BJ (cell line): ENCODE measurements around the gene RAB3IL1. TPM values are rescaled to one million over a fixed set of nuclear protein-coding genes. Genes with fewer than 3 reads are reported as not detected.

Source experiments
- CTCF ChIA-PET: fragments of 350-600 bp; formaldehyde crosslinking; extraction: SDS; loops from one replicate; lab custom pipeline; 2021; ENCODE audit warnings: antibody characterized with exemption, inconsistent platforms; lab: Yijun Ruan, JAX
- POLR2A ChIA-PET: fragments of 300-600 bp; sonication (Branson Sonifier 250); formaldehyde crosslinking; extraction: SDS; loops from one replicate; lab custom pipeline; 2021; ENCODE audit warnings: antibody characterized with exemption; lab: Charles Lee
- DNase-seq: peaks from one replicate; pipeline ENCODE4 v3.0.0-alpha.2; 2011; ENCODE audit warnings: low read depth
- H3K27me3 ChIP-seq: 2 replicates; pipeline ENCODE4 v1.6.0; 2011; ENCODE audit warnings: low read length; ENCODE audit not compliant: control insufficient read depth, insufficient read depth
- H3K36me3 ChIP-seq: 2 replicates; pipeline ENCODE4 v1.5.1; 2011; ENCODE audit warnings: low read length; ENCODE audit not compliant: control insufficient read depth, insufficient read depth
- H3K4me3 ChIP-seq: 2 replicates; pipeline ENCODE4 v1.5.1; 2011; ENCODE audit warnings: low read depth, mild to moderate bottlenecking, control low read depth, low read length
- CTCF ChIP-seq: IDR thresholded peaks from 2 replicates; pipeline ENCODE4 v1.5.1; 2011; ENCODE audit warnings: low read depth, mild to moderate bottlenecking, control low read depth, inconsistent platforms, low read length, moderate library complexity; ENCODE audit not compliant: insufficient read depth
- polyA plus RNA-seq: library from polyadenylated mRNA; depleted of rRNA; stranded (reverse); fragments of >200 nt; gene quantifications from 2 replicates; pipeline ENCODE4 v1.2.3, GENCODE V29; 2011

RAB3IL1 gene
- polyA plus RNA-seq, 1 experiment = 15.1 TPM

GRCh38 chr11:61879152-61879551 is 38.2 kb downstream of the RAB3IL1 start:
- DNase-seq = no peak
- no peak for TF ChIP-seq CTCF
- Histone ChIP-seq H3K4me3 (no peak overlapping the region), H3K36me3 (peaks cover 30% of the 10 kb centered on the region), H3K27me3 (no peaks in the 10 kb centered on the region)
- ChIA-PET CTCF (interaction anchor here (0.6 to 7.1 kb wide), 9 partner anchors 8 to 228 kb away, joined by 3 to 49 read pairs (median 6); no protein-coding TSS in a partner anchor), POLR2A (no interaction called here)

GRCh38 chr11:61875698-61876097 is 41.7 kb downstream of the RAB3IL1 start:
- DNase-seq = no peak
- no peak for TF ChIP-seq CTCF
- Histone ChIP-seq H3K4me3 (no peak overlapping the region), H3K27me3 (no peaks in the 10 kb centered on the region), H3K36me3 (peaks cover 32% of the 10 kb centered on the region)
- ChIA-PET CTCF (interaction anchor here (0.6 to 6.7 kb wide), 8 partner anchors 11 to 232 kb away, joined by 3 to 69 read pairs (median 6); no protein-coding TSS in a partner anchor), POLR2A (no interaction called here)

GRCh38 chr11:61874853-61875252 is 42.5 kb downstream of the RAB3IL1 start:
- POLR2A ChIA-PET = no interaction called here

GRCh38 chr11:61874377-61874809 is 43.0 kb downstream of the RAB3IL1 start:
- Histone ChIP-seq H3K27me3 (no peaks in the 10 kb centered on the region), H3K36me3 (peaks cover 32% of the 10 kb centered on the region), H3K4me3 (no peak overlapping the region)
- TF ChIP-seq CTCF = no peak
- DNase-seq = no peak
- CTCF ChIA-PET = interaction anchor here (0.8 to 6.7 kb wide), 7 partner anchors 14 to 233 kb away, joined by 3 to 69 read pairs (median 6); partner anchors contain the start of gene FTH1
- POLR2A ChIA-PET = no interaction called here

More at GRCh38 chr11:61874853-61875252, 42.5 kb downstream of the RAB3IL1 start:
- Histone ChIP-seq H3K36me3 (peaks cover 32% of the 10 kb centered on the region), H3K4me3 (no peak overlapping the region), H3K27me3 (no peaks in the 10 kb centered on the region)
- TF ChIP-seq CTCF = no peak
- DNase-seq = no peak
- CTCF ChIA-PET = interaction anchor here (0.8 to 6.7 kb wide), 8 partner anchors 14 to 233 kb away, joined by 3 to 69 read pairs (median 4); partner anchors contain the start of gene FTH1

- ChIA-PET POLR2A (interaction anchor here (0.6 kb wide), 1 partner anchor 791 kb away, joined by 3 read pairs; the partner anchor contains the start of gene C11orf98), CTCF (interaction anchor here (1.0 to 6.7 kb wide), 6 partner anchors 15 to 234 kb away, joined by 3 to 69 read pairs (median 10); no protein-coding TSS in a partner anchor)
- H3K4me3 ChIP-seq = no peak overlapping the region
- TF ChIP-seq CTCF = no peak
- peaks cover 29% of the 10 kb centered on the region for H3K36me3 ChIP-seq
- H3K27me3 ChIP-seq = no peaks in the 10 kb centered on the region
- no peak for DNase-seq
Measured at GRCh38 chr11:61873588-61874376, 43.6 kb downstream of the RAB3IL1 start.
